ENCODE data around the gene FAM53B. TPM values are rescaled to one million over a fixed set of nuclear protein-coding genes. Genes with fewer than 3 reads are reported as not detected.

FAM53B gene
- total RNA-seq, 3 donors from 2014 or later, result 17.0 to 39.7 (median 22.8) TPM

DNA sequence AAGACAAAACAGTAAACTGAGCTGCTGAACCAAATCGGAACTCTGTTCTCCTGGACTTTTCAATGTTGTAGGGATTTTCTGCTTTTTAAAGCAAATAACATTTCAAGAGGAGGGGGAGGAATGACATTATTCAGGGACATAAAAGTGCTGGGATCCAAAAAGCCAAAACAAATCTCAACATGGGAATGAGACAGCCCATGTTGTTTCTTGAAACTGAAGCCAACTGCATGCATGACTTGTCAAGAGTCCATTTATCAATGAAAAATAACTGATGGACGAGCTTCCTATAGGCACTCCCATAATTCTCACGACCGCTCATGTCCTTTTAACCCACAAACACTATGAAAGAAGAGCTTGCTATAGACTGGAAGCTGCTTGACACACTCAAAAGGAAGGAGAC is 27.8 kb downstream of the FAM53B start:
- Histone ChIP-seq H3K27ac (no peak overlapping the region), H3K4me3 (no peak overlapping the region), H3K36me3 (no peaks in the 10 kb centered on the region), H3K4me1 (peaks cover 3 to 5% of the 10 kb centered on the region in 2 donors), H3K9me3 (no peaks in the 10 kb centered on the region), H3K27me3 (no peaks in the 10 kb centered on the region)
- DNase-seq (ENCODE audit: low spot score in 2 of 2), result no peak
- no peak for TF ChIP-seq POLR2AphosphoS5 (IDR thresholded peaks at IDR 0.05)
- TF ChIP-seq, protein P1, sequence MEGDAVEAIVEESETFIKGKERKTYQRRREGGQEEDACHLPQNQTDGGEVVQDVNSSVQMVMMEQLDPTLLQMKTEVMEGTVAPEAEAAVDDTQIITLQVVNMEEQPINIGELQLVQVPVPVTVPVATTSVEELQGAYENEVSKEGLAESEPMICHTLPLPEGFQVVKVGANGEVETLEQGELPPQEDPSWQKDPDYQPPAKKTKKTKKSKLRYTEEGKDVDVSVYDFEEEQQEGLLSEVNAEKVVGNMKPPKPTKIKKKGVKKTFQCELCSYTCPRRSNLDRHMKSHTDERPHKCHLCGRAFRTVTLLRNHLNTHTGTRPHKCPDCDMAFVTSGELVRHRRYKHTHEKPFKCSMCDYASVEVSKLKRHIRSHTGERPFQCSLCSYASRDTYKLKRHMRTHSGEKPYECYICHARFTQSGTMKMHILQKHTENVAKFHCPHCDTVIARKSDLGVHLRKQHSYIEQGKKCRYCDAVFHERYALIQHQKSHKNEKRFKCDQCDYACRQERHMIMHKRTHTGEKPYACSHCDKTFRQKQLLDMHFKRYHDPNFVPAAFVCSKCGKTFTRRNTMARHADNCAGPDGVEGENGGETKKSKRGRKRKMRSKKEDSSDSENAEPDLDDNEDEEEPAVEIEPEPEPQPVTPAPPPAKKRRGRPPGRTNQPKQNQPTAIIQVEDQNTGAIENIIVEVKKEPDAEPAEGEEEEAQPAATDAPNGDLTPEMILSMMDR (IDR thresholded peaks at IDR 0.05), result no peak
- TF ChIP-seq POLR2A (IDR thresholded peaks at IDR 0.05), result no peak
- intact Hi-C loops (cut with DNase I; ENCODE audit: low total_unique reads), result no loop called here

GRCh38 chr10:124715439-124715838 is 28.7 kb downstream of the FAM53B start:
- Histone ChIP-seq H3K4me3 (no peak overlapping the region), H3K36me3 (no peaks in the 10 kb centered on the region), H3K27me3 (no peaks in the 10 kb centered on the region), H3K9me3 (no peaks in the 10 kb centered on the region), H3K4me1 (peaks cover 0 to 5% of the 10 kb centered on the region in 2 donors), H3K27ac (no peak overlapping the region)
- intact Hi-C loops (cut with DNase I; ENCODE audit: low total_unique reads), result no loop called here
- TF ChIP-seq POLR2AphosphoS5 (IDR thresholded peaks at IDR 0.05) (no peak), POLR2A (IDR thresholded peaks at IDR 0.05) (no peak)
- TF ChIP-seq, protein P1 (IDR thresholded peaks at IDR 0.05), result no peak
- no peak for DNase-seq (ENCODE audit: low spot score in 2 of 2)

- H3K27me3 ChIP-seq, result no peaks in the 10 kb centered on the region
- H3K4me1 ChIP-seq, result peaks cover 3 to 6% of the 10 kb centered on the region in 2 donors
- peak overlapping the region in 1 of 2 donors; percentile 4 for H3K27ac ChIP-seq
- DNase-seq (ENCODE audit: low spot score in 2 of 2), result no peak
- H3K9me3 ChIP-seq, result no peaks in the 10 kb centered on the region
- no peaks in the 10 kb centered on the region for H3K36me3 ChIP-seq
- no peak overlapping the region for H3K4me3 ChIP-seq
- intact Hi-C loops (cut with DNase I; ENCODE audit: low total_unique reads), result no loop called here
- TF ChIP-seq, protein P1 (IDR thresholded peaks at IDR 0.05), result no peak
- TF ChIP-seq POLR2AphosphoS5 (IDR thresholded peaks at IDR 0.05) (no peak), POLR2A (IDR thresholded peaks at IDR 0.05) (no peak)
Measured at GRCh38 chr10:124713679-124714255, 30.4 kb downstream of the FAM53B start.

GRCh38 chr10:124712704-124713407 is 31.3 kb downstream of the FAM53B start:
- Histone ChIP-seq H3K27ac (no peak overlapping the region), H3K9me3 (no peaks in the 10 kb centered on the region), H3K4me1 (peaks cover 9 to 11% of the 10 kb centered on the region in 2 donors), H3K27me3 (no peaks in the 10 kb centered on the region), H3K4me3 (no peak overlapping the region), H3K36me3 (no peaks in the 10 kb centered on the region)
- intact Hi-C loops (cut with DNase I; ENCODE audit: low total_unique reads), result no loop called here
- no peak for DNase-seq (ENCODE audit: low spot score in 2 of 2)
- TF ChIP-seq, protein P1 (IDR thresholded peaks at IDR 0.05), result no peak
- no peak for TF ChIP-seq POLR2AphosphoS5 (IDR thresholded peaks at IDR 0.05)
- no peak for TF ChIP-seq POLR2A (IDR thresholded peaks at IDR 0.05)

- no peak for DNase-seq (ENCODE audit: low spot score in 2 of 2)
- Histone ChIP-seq H3K4me3 (no peak overlapping the region), H3K27me3 (no peaks in the 10 kb centered on the region), H3K27ac (peak overlapping the region in 1 of 2 donors; percentile 40), H3K9me3 (no peaks in the 10 kb centered on the region), H3K36me3 (no peaks in the 10 kb centered on the region), H3K4me1 (peaks cover 11% of the 10 kb centered on the region in 2 donors)
- intact Hi-C loops (cut with DNase I; ENCODE audit: low total_unique reads), result no loop called here
- no peak for TF ChIP-seq POLR2AphosphoS5 (IDR thresholded peaks at IDR 0.05)
- TF ChIP-seq, protein P1 (IDR thresholded peaks at IDR 0.05), result no peak
- TF ChIP-seq POLR2A (IDR thresholded peaks at IDR 0.05), result no peak
Measured at GRCh38 chr10:124711145-124711544, 33.0 kb downstream of the FAM53B start.

Measured in breast epithelium (tissue), 4 donors.